Right atrium auricular region (tissue), 2 donors: ENCODE data around the gene TMEM134. TPM values are rescaled to one million over a fixed set of nuclear protein-coding genes. Genes with fewer than 3 reads are reported as not detected.

ENCODE experiments used
- DNase-seq: peaks from one replicate; pipeline ENCODE4 v3.0.0-alpha.2; 2019; ENCODE audit warnings: low spot score
- H3K27ac ChIP-seq, 2 donors: fragments of 200-600 bp; sonication (generic); 1 replicate in 1 of 2; 2 replicates in 1 of 2; pipeline ENCODE4 v1.5.1; 2016 to 2019
- H3K27me3 ChIP-seq, 2 donors: fragments of 200-600 bp; sonication (generic); one replicate each; pipeline versions ENCODE4 v1.5.1 to v1.6.0; 2017 to 2019
- H3K36me3 ChIP-seq: fragments of 200-600 bp; sonication (generic); one replicate; pipeline ENCODE4 v1.5.1; 2016
- H3K4me1 ChIP-seq, 2 donors: fragments of 200-600 bp; sonication (generic); one replicate each; pipeline versions ENCODE4 v1.5.1 to v1.6.0; 2017 to 2019
- H3K4me3 ChIP-seq, 2 donors: fragments of 200-600 bp; sonication (generic); 1 replicate in 1 of 2; 2 replicates in 1 of 2; pipeline ENCODE4 v1.5.1; 2017 to 2019; ENCODE audit warnings: mild to moderate bottlenecking in 1 of 2, moderate library complexity in 1 of 2
- H3K9me3 ChIP-seq, 2 donors: fragments of 200-600 bp; sonication (generic); one replicate each; pipeline ENCODE4 v1.5.1; 2019
- CTCF ChIP-seq, 2 donors: fragments of 200-600 bp; sonication (generic); IDR thresholded peaks; one replicate each; pipeline ENCODE4 v1.5.1; 2019; ENCODE audit warnings: antibody characterized with exemption in 2 of 2
- total RNA-seq, 2 donors: library from RNA; depleted of rRNA; stranded (reverse); fragments of >200 nt; gene quantifications; one replicate each; pipeline ENCODE4 v1.1.0, GENCODE V29; 2016

The TMEM134 gene
- total RNA-seq, 2 donors from 2014 or later: 74.4 to 140 TPM

- Histone ChIP-seq H3K27ac (no peak overlapping the region), H3K9me3 (no peaks in the 10 kb centered on the region), H3K4me1 (peaks cover 0 to 28% of the 10 kb centered on the region in 2 donors), H3K36me3 (peaks cover 15% of the 10 kb centered on the region), H3K4me3 (no peak overlapping the region), H3K27me3 (no peaks in the 10 kb centered on the region)
- DNase-seq: no peak
- TF ChIP-seq CTCF (IDR thresholded peaks at IDR 0.05): no peak
Observed at GRCh38 chr11:67500831-67501715, 32.0 kb upstream of the TMEM134 start.

GRCh38 chr11:67500484-67500821 lies 31.4 kb upstream of the TMEM134 start:
- no peak for DNase-seq
- Histone ChIP-seq H3K27me3 (no peaks in the 10 kb centered on the region), H3K9me3 (no peaks in the 10 kb centered on the region), H3K27ac (no peak overlapping the region), H3K4me1 (peaks cover 0 to 22% of the 10 kb centered on the region in 2 donors), H3K36me3 (peaks cover 15% of the 10 kb centered on the region), H3K4me3 (no peak overlapping the region)
- TF ChIP-seq CTCF (IDR thresholded peaks at IDR 0.05): no peak

- H3K27ac ChIP-seq: no peak overlapping the region
- DNase-seq: no peak
- H3K4me1 ChIP-seq: peaks cover 0 to 18% of the 10 kb centered on the region in 2 donors
- H3K27me3 ChIP-seq: no peaks in the 10 kb centered on the region
- TF ChIP-seq CTCF (IDR thresholded peaks at IDR 0.05): no peak
- H3K36me3 ChIP-seq: peaks cover 15% of the 10 kb centered on the region
- H3K4me3 ChIP-seq: no peak overlapping the region
- H3K9me3 ChIP-seq: no peaks in the 10 kb centered on the region
Observed at GRCh38 chr11:67499808-67500483, 30.9 kb upstream of the TMEM134 start.

- Histone ChIP-seq H3K27me3 (no peaks in the 10 kb centered on the region), H3K27ac (peak overlapping the region in 1 of 2 donors; percentile 22), H3K9me3 (no peaks in the 10 kb centered on the region), H3K36me3 (peaks cover 20% of the 10 kb centered on the region), H3K4me3 (no peak overlapping the region), H3K4me1 (peaks cover 0 to 4% of the 10 kb centered on the region in 2 donors)
- no peak for DNase-seq
- TF ChIP-seq CTCF (IDR thresholded peaks at IDR 0.05): no peak
Observed at GRCh38 chr11:67498544-67498972, 29.5 kb upstream of the TMEM134 start.

- H3K4me1 ChIP-seq: no peaks in the 10 kb centered on the region
- peaks cover 28% of the 10 kb centered on the region for H3K36me3 ChIP-seq
- H3K4me3 ChIP-seq: no peak overlapping the region
- TF ChIP-seq CTCF (IDR thresholded peaks at IDR 0.05): no peak
- no peak for DNase-seq
- H3K9me3 ChIP-seq: no peaks in the 10 kb centered on the region
- peak overlapping the region in 1 of 2 donors; percentile 22 for H3K27ac ChIP-seq
- no peaks in the 10 kb centered on the region for H3K27me3 ChIP-seq
Observed at GRCh38 chr11:67497656-67498291, 28.7 kb upstream of the TMEM134 start.
